GM06990 (cell line): Measurements from ENCODE around the gene ALAS1.

Experiments
- DNase-seq: peaks from one replicate; pipeline ENCODE4 v3.0.0-alpha.2; 2011; ENCODE audit not compliant: insufficient read length; ENCODE audit errors: extremely low read depth
- H3K27me3 ChIP-seq: replicated peaks from 2 replicates; pipeline ENCODE4 v1.6.0; 2011; ENCODE audit warnings: low read length; ENCODE audit not compliant: control insufficient read depth, insufficient read depth
- H3K36me3 ChIP-seq: 2 replicates; pipeline ENCODE4 v1.5.1; 2011; ENCODE audit warnings: low read length; ENCODE audit not compliant: control insufficient read depth, insufficient read depth
- H3K4me3 ChIP-seq: replicated peaks from 2 replicates; pipeline ENCODE4 v1.5.1; 2011; ENCODE audit warnings: low read depth, mild to moderate bottlenecking, control low read depth, low read length
- CTCF ChIP-seq: IDR thresholded peaks from 2 replicates; pipeline ENCODE4 v1.5.1; 2011; ENCODE audit warnings: low read length, control low read depth, mild to moderate bottlenecking, inconsistent platforms; ENCODE audit not compliant: insufficient read depth, poor library complexity, severe bottlenecking

Gene ALAS1

GRCh38 chr3:52256622-52257021 is 58.7 kb downstream of the ALAS1 start:
- TF ChIP-seq CTCF, result no peak
- Histone ChIP-seq H3K36me3 (peaks cover 35% of the 10 kb centered on the region), H3K4me3 (no peak overlapping the region), H3K27me3 (no peaks in the 10 kb centered on the region)
- no peak for DNase-seq

- Histone ChIP-seq H3K27me3 (no peaks in the 10 kb centered on the region), H3K36me3 (peaks cover 41% of the 10 kb centered on the region), H3K4me3 (no peak overlapping the region)
- no peak for TF ChIP-seq CTCF
- no peak for DNase-seq
Measured at GRCh38 chr3:52257911-52258310, 60.0 kb downstream of the ALAS1 start.

GRCh38 chr3:52259035-52259434 is 61.1 kb downstream of the ALAS1 start:
- no peak for DNase-seq
- Histone ChIP-seq H3K36me3 (peaks cover 43% of the 10 kb centered on the region), H3K4me3 (no peak overlapping the region), H3K27me3 (no peaks in the 10 kb centered on the region)
- no peak for TF ChIP-seq CTCF

GRCh38 chr3:52259448-52259847 is 61.5 kb downstream of the ALAS1 start:
- Histone ChIP-seq H3K36me3 (peaks cover 43% of the 10 kb centered on the region), H3K4me3 (no peak overlapping the region), H3K27me3 (no peaks in the 10 kb centered on the region)
- no peak for TF ChIP-seq CTCF
- DNase-seq, result no peak

- peaks cover 38% of the 10 kb centered on the region for H3K36me3 ChIP-seq
- no peak for TF ChIP-seq CTCF
- H3K27me3 ChIP-seq, result no peaks in the 10 kb centered on the region
- no peak for DNase-seq
- no peak overlapping the region for H3K4me3 ChIP-seq
Measured at GRCh38 chr3:52262447-52262846, 64.5 kb downstream of the ALAS1 start.
